Measurements from ENCODE around the gene ICA1.

Gene ICA1

GRCh38 chr7:8220376-8221100 is 41.4 kb downstream of the ICA1 start:
- no peaks in the 10 kb centered on the region for H3K36me3 ChIP-seq (ENCODE audit: insufficient read depth, low read depth, low read length)
- no peaks in the 10 kb centered on the region for H3K27me3 ChIP-seq (ENCODE audit: insufficient read depth, low read length)
- H3K4me1 ChIP-seq (ENCODE audit: insufficient read depth, low read length), result peaks cover 34% of the 10 kb centered on the region
- H3K4me3 ChIP-seq (ENCODE audit: low read length), result no peak overlapping the region
- H3K9ac ChIP-seq (ENCODE audit: low read depth, low read length), result peak overlapping the region; percentile 57; the same call in 1 of the 2 replicates
- no peaks in the 10 kb centered on the region for H3K9me3 ChIP-seq (ENCODE audit: insufficient read depth, low read depth, low read length)
- H3K27ac ChIP-seq (ENCODE audit: low read length), result peak overlapping the region; percentile 2

- H3K4me1 ChIP-seq (ENCODE audit: insufficient read depth, low read length), result peaks cover 40% of the 10 kb centered on the region
- H3K9me3 ChIP-seq (ENCODE audit: insufficient read depth, low read depth, low read length), result no peaks in the 10 kb centered on the region
- H3K9ac ChIP-seq (ENCODE audit: low read depth, low read length), result no peak overlapping the region
- no peak overlapping the region for H3K4me3 ChIP-seq (ENCODE audit: low read length)
- no peaks in the 10 kb centered on the region for H3K36me3 ChIP-seq (ENCODE audit: insufficient read depth, low read depth, low read length)
- no peaks in the 10 kb centered on the region for H3K27me3 ChIP-seq (ENCODE audit: insufficient read depth, low read length)
- H3K27ac ChIP-seq (ENCODE audit: low read length), result no peak overlapping the region
Observed at GRCh38 chr7:8217200-8218068, 44.5 kb downstream of the ICA1 start.

GRCh38 chr7:8216334-8216690 is 45.7 kb downstream of the ICA1 start:
- no peaks in the 10 kb centered on the region for H3K9me3 ChIP-seq (ENCODE audit: insufficient read depth, low read depth, low read length)
- peaks cover 29% of the 10 kb centered on the region for H3K4me1 ChIP-seq (ENCODE audit: insufficient read depth, low read length)
- H3K27ac ChIP-seq (ENCODE audit: low read length), result no peak overlapping the region
- no peaks in the 10 kb centered on the region for H3K27me3 ChIP-seq (ENCODE audit: insufficient read depth, low read length)
- no peaks in the 10 kb centered on the region for H3K36me3 ChIP-seq (ENCODE audit: insufficient read depth, low read depth, low read length)
- H3K9ac ChIP-seq (ENCODE audit: low read depth, low read length), result no peak overlapping the region
- no peak overlapping the region for H3K4me3 ChIP-seq (ENCODE audit: low read length)

DNA sequence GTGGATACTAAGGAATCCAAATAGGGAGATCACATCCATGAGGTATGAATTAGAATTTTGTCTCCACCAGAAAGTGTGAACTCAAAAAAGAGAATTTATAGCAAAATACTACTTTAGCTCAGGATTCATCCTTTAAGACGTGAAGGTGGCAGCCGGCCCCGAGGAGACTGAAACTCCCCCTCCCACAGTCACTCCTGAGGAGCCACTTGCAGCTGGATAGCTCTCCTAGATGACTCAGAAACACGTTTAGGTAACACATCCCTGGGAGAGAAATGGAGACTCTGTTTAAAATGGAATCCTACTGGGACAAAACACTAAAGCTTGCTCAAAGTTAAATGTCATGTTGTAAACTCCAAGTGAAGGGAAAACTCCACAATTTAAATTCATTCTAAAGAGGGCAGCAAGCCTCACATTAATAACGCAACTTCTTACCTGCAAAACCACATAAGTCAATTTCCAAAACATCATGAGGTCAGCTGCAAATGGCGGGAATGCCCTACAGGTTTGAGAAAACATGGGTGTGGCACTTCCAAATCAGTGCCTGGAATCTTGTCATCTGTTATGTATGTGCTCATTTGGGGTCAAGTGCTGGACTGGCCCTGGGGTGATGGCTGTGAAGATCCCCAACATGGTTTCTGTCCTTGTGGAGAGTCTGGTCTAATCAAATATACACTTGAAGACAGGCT is 46.2 kb downstream of the ICA1 start:
- no peak overlapping the region for H3K9ac ChIP-seq (ENCODE audit: low read depth, low read length)
- H3K4me3 ChIP-seq (ENCODE audit: low read length), result no peak overlapping the region
- H3K27ac ChIP-seq (ENCODE audit: low read length), result no peak overlapping the region
- no peaks in the 10 kb centered on the region for H3K36me3 ChIP-seq (ENCODE audit: insufficient read depth, low read depth, low read length)
- peaks cover 24% of the 10 kb centered on the region for H3K4me1 ChIP-seq (ENCODE audit: insufficient read depth, low read length)
- H3K27me3 ChIP-seq (ENCODE audit: insufficient read depth, low read length), result no peaks in the 10 kb centered on the region
- H3K9me3 ChIP-seq (ENCODE audit: insufficient read depth, low read depth, low read length), result no peaks in the 10 kb centered on the region

DNA sequence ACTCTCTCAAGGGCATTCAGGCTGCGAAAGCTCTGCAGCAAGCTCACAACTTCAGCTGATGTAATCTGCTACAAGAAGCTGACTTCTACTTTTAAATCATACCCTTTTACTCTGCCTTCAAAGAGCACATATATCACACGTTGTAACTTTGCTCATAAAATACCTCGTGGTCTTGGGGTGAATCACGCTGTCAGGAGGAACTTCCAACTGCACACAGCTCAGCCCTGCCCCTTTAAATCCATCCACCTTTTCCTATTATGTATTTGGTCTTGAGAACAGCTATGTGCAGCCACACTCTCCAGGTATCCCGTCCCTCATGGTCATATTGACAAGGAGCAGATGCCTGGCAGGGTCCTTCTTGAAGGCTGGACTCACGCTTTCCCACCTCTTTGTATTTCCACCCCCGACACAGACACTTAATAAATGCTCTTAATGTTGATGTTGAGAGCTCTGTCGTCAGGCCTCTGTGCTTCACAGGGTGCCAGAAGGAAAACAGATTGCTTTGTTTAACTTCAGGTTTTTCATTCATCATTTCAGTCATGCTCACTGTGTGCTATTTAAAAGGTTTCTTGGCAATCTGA is 47.6 kb downstream of the ICA1 start:
- Histone ChIP-seq H3K36me3 (ENCODE audit: insufficient read depth, low read depth, low read length) (no peaks in the 10 kb centered on the region), H3K4me3 (ENCODE audit: low read length) (no peak overlapping the region), H3K9ac (ENCODE audit: low read depth, low read length) (no peak overlapping the region; the same call in 1 of the 2 replicates), H3K9me3 (ENCODE audit: insufficient read depth, low read depth, low read length) (no peaks in the 10 kb centered on the region), H3K4me1 (ENCODE audit: insufficient read depth, low read length) (peaks cover 21% of the 10 kb centered on the region; the same call in 1 of the 2 replicates), H3K27me3 (ENCODE audit: insufficient read depth, low read length) (no peaks in the 10 kb centered on the region), H3K27ac (ENCODE audit: low read length) (no peak overlapping the region)

DNA sequence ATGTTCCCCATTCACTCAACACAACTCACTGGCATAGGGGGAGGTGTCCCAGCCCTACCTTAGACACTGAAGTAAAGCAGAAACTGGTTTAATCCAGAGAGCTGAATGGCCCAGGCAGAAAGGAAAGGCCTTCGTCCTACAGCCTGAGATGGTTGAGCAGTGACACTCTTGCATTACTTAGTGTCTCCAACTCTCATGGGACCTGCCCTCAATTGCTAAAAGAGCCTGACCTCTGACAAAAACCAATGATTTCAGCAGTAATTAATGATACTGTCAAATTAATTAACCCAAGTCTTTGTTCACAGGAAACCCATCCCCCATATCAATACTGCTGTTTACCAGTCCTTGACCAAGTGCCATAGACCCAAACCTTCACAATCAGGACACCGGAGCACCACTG is 48.6 kb downstream of the ICA1 start:
- no peak overlapping the region for H3K4me3 ChIP-seq (ENCODE audit: low read length)
- H3K27ac ChIP-seq (ENCODE audit: low read length), result no peak overlapping the region
- no peaks in the 10 kb centered on the region for H3K9me3 ChIP-seq (ENCODE audit: insufficient read depth, low read depth, low read length)
- H3K4me1 ChIP-seq (ENCODE audit: insufficient read depth, low read length), result peaks cover 24% of the 10 kb centered on the region; the same call in 1 of the 2 replicates
- H3K9ac ChIP-seq (ENCODE audit: low read depth, low read length), result no peak overlapping the region
- no peaks in the 10 kb centered on the region for H3K27me3 ChIP-seq (ENCODE audit: insufficient read depth, low read length)
- no peaks in the 10 kb centered on the region for H3K36me3 ChIP-seq (ENCODE audit: insufficient read depth, low read depth, low read length)

- Histone ChIP-seq H3K9me3 (ENCODE audit: insufficient read depth, low read depth, low read length) (no peaks in the 10 kb centered on the region), H3K9ac (ENCODE audit: low read depth, low read length) (no peak overlapping the region), H3K27ac (ENCODE audit: low read length) (no peak overlapping the region), H3K4me3 (ENCODE audit: low read length) (no peak overlapping the region), H3K4me1 (ENCODE audit: insufficient read depth, low read length) (peaks cover 27% of the 10 kb centered on the region; the same call in 1 of the 2 replicates), H3K27me3 (ENCODE audit: insufficient read depth, low read length) (no peaks in the 10 kb centered on the region), H3K36me3 (ENCODE audit: insufficient read depth, low read depth, low read length) (no peaks in the 10 kb centered on the region)
Observed at GRCh38 chr7:8212638-8213037, 49.3 kb downstream of the ICA1 start.

GRCh38 chr7:8211725-8212096 is 50.3 kb downstream of the ICA1 start:
- no peaks in the 10 kb centered on the region for H3K36me3 ChIP-seq (ENCODE audit: insufficient read depth, low read depth, low read length)
- no peak overlapping the region for H3K27ac ChIP-seq (ENCODE audit: low read length)
- no peaks in the 10 kb centered on the region for H3K27me3 ChIP-seq (ENCODE audit: insufficient read depth, low read length)
- H3K9me3 ChIP-seq (ENCODE audit: insufficient read depth, low read depth, low read length), result no peaks in the 10 kb centered on the region
- no peak overlapping the region for H3K4me3 ChIP-seq (ENCODE audit: low read length)
- no peak overlapping the region for H3K9ac ChIP-seq (ENCODE audit: low read depth, low read length)
- H3K4me1 ChIP-seq (ENCODE audit: insufficient read depth, low read length), result peaks cover 30% of the 10 kb centered on the region

DNA sequence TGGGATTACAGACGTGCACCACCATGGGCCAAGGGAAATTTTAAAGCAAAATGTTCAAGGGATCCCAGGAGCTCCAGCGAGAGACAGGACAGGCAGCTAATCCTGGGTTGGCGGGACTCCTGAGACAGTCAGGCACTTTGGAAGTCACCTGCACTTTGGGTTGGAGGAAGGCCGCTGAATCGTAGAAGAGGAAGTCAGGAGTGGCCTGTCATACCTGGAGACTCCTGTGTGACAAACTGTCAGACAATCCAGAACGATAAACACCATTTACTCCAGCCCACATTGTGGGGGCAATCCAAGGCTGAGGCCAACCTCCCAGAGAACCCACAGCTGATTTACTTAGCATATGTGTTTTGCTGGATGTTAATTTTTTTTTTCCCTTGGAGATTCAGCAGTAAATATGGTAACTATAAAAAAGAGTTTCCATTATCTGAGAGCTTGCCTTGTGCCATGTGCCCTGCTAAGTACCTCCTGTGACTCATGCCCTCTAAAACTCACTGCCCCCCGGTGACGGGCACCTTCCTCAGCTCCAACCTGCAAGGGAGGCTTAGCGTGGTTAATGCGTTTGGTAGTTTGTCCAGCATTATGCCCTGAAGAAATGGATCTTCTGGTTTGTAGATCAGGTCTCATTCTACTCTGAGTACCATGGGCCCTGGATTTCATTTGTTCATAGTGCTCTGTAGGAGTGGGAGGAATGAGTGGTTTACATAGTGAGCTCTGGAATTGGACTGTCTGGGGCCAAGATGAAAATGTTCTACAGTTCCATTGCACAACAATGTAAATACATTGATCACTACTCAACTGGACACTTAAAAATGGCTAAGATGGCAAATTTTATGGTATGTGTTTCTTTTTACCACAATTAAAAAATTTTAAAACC is 50.9 kb downstream of the ICA1 start:
- peaks cover 33% of the 10 kb centered on the region for H3K4me1 ChIP-seq (ENCODE audit: insufficient read depth, low read length)
- H3K9ac ChIP-seq (ENCODE audit: low read depth, low read length), result no peak overlapping the region
- no peak overlapping the region for H3K27ac ChIP-seq (ENCODE audit: low read length)
- no peaks in the 10 kb centered on the region for H3K27me3 ChIP-seq (ENCODE audit: insufficient read depth, low read length)
- H3K9me3 ChIP-seq (ENCODE audit: insufficient read depth, low read depth, low read length), result no peaks in the 10 kb centered on the region
- no peak overlapping the region for H3K4me3 ChIP-seq (ENCODE audit: low read length)
- H3K36me3 ChIP-seq (ENCODE audit: insufficient read depth, low read depth, low read length), result no peaks in the 10 kb centered on the region

GRCh38 chr7:8209353-8209752 is 52.6 kb downstream of the ICA1 start:
- Histone ChIP-seq H3K36me3 (ENCODE audit: insufficient read depth, low read depth, low read length) (no peaks in the 10 kb centered on the region), H3K9ac (ENCODE audit: low read depth, low read length) (no peak overlapping the region), H3K27ac (ENCODE audit: low read length) (no peak overlapping the region), H3K4me3 (ENCODE audit: low read length) (no peak overlapping the region), H3K9me3 (ENCODE audit: insufficient read depth, low read depth, low read length) (no peaks in the 10 kb centered on the region), H3K27me3 (ENCODE audit: insufficient read depth, low read length) (no peaks in the 10 kb centered on the region), H3K4me1 (ENCODE audit: insufficient read depth, low read length) (peaks cover 32% of the 10 kb centered on the region)

DNA sequence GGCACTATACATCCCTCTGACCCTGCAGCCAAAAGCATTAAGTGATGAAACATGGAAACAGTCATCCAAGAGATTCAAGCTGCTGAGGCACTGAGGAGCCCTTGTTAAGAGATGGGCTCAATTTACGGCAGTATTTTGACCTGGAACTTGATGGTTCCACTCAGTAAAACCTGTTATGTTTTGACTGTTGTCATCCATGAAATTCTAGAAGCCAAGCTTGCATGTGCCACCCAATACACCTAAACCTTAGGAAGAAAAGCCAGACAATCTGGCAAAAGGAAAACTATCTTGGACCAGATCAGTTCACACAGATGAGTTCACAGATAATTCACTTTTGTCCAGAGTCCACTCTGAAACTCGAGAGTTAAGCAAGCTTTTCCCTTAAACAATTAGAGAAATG is 53.2 kb downstream of the ICA1 start:
- Histone ChIP-seq H3K27ac (ENCODE audit: low read length) (no peak overlapping the region), H3K9ac (ENCODE audit: low read depth, low read length) (no peak overlapping the region), H3K36me3 (ENCODE audit: insufficient read depth, low read depth, low read length) (no peaks in the 10 kb centered on the region), H3K4me3 (ENCODE audit: low read length) (no peak overlapping the region), H3K4me1 (ENCODE audit: insufficient read depth, low read length) (peaks cover 27% of the 10 kb centered on the region), H3K27me3 (ENCODE audit: insufficient read depth, low read length) (no peaks in the 10 kb centered on the region), H3K9me3 (ENCODE audit: insufficient read depth, low read depth, low read length) (no peaks in the 10 kb centered on the region)

Data from iPS-20b (cell line).